ENCODE results near the gene SEL1L3. TPM values are rescaled to one million over a fixed set of nuclear protein-coding genes. Genes with fewer than 3 reads are reported as not detected.

Gene SEL1L3
- polyA plus RNA-seq, 2 donors: 0.71 to 2.3 TPM

DNA sequence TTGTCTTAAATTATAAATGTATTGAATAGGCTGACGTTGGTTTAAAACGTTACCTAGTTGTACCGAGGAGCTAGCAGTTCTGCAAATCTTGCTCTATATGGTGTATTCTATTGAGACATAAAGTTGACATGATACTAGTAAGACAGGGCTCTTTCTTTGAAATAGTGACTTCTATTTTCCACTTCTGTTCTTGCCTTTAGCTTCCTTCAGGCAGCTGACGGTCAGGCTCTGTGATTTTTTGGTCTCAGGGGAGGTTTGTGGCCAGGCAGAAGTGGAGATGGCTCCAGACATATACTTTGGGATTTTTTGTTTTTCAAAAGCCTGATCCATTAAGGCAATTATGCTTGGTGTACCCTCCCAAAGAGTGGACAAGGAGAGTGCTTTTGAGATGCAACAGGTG, 111.9 kb downstream of the SEL1L3 start:
- no peaks in the 10 kb centered on the region for H3K36me3 ChIP-seq (ENCODE audit: control insufficient read depth in 2 of 2, insufficient read depth in 2 of 2, low read length in 1 of 2)
- no peak overlapping the region for H3K4me3 ChIP-seq (ENCODE audit: low read depth in 1 of 2, low read length in 2 of 2)
- WGBS, 2 donors: 88 to 90% methylated on average over 4 of the region's 4 CpGs
- H3K27ac ChIP-seq (ENCODE audit: low read depth in 2 of 2, low read length in 1 of 2): no peak overlapping the region
- no peaks in the 10 kb centered on the region for H3K27me3 ChIP-seq (ENCODE audit: control insufficient read depth in 1 of 2, insufficient read depth in 2 of 2, low read length in 2 of 2)
- no peaks in the 10 kb centered on the region for H3K9me3 ChIP-seq (ENCODE audit: control insufficient read depth in 2 of 2, insufficient read depth in 1 of 2, low read depth in 1 of 2, low read length in 1 of 2)
- no peaks in the 10 kb centered on the region for H3K4me1 ChIP-seq (ENCODE audit: control insufficient read depth in 2 of 2, insufficient read depth in 2 of 2, low read length in 1 of 2)

GRCh38 chr4:25749150-25749794, 113.5 kb downstream of the SEL1L3 start:
- no peaks in the 10 kb centered on the region for H3K4me1 ChIP-seq (ENCODE audit: control insufficient read depth in 2 of 2, insufficient read depth in 2 of 2, low read length in 1 of 2)
- H3K27ac ChIP-seq (ENCODE audit: low read depth in 2 of 2, low read length in 1 of 2): no peak overlapping the region
- H3K4me3 ChIP-seq (ENCODE audit: low read depth in 1 of 2, low read length in 2 of 2): no peak overlapping the region
- no peaks in the 10 kb centered on the region for H3K36me3 ChIP-seq (ENCODE audit: control insufficient read depth in 2 of 2, insufficient read depth in 2 of 2, low read length in 1 of 2)
- H3K9me3 ChIP-seq (ENCODE audit: control insufficient read depth in 2 of 2, insufficient read depth in 1 of 2, low read depth in 1 of 2, low read length in 1 of 2): no peaks in the 10 kb centered on the region
- 68 to 83% methylated on average over 5 of the region's 5 CpGs for WGBS, 2 donors
- no peaks in the 10 kb centered on the region for H3K27me3 ChIP-seq (ENCODE audit: control insufficient read depth in 1 of 2, insufficient read depth in 2 of 2, low read length in 2 of 2)

- Histone ChIP-seq H3K27ac (ENCODE audit: low read depth in 2 of 2, low read length in 1 of 2) (no peak overlapping the region), H3K9me3 (ENCODE audit: control insufficient read depth in 2 of 2, insufficient read depth in 1 of 2, low read depth in 1 of 2, low read length in 1 of 2) (no peaks in the 10 kb centered on the region), H3K4me3 (ENCODE audit: low read depth in 1 of 2, low read length in 2 of 2) (no peak overlapping the region), H3K4me1 (ENCODE audit: control insufficient read depth in 2 of 2, insufficient read depth in 2 of 2, low read length in 1 of 2) (no peaks in the 10 kb centered on the region), H3K36me3 (ENCODE audit: control insufficient read depth in 2 of 2, insufficient read depth in 2 of 2, low read length in 1 of 2) (no peaks in the 10 kb centered on the region), H3K27me3 (ENCODE audit: control insufficient read depth in 1 of 2, insufficient read depth in 2 of 2, low read length in 2 of 2) (no peaks in the 10 kb centered on the region)
- WGBS, 2 donors: 77 to 88% methylated on average over 3 of the region's 3 CpGs
Observed at GRCh38 chr4:25743971-25744370, 118.8 kb downstream of the SEL1L3 start.

DNA sequence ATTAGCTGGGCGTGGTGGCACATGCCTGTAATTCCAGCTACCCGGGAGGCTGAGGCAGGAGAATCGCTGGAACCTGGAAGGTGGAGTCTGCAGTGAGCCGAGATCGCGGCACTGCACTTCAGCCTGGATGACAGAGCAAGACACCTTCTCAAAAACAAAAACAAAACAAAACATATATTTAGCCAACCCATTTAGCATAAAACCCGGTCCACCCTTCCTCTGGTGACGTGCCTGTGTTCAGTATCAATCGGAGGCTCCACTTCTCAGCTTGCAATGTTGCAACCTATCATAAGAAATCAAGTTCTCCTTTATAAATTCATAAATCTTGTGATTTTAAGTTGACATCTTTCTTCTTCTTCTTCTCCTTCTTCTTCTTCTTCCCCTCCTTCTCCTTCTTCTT, 133.2 kb downstream of the SEL1L3 start:
- WGBS, 2 donors: 92 to 95% methylated on average over 9 of the region's 9 CpGs
- Histone ChIP-seq H3K27ac (ENCODE audit: low read depth in 2 of 2, low read length in 1 of 2) (no peak overlapping the region), H3K9me3 (ENCODE audit: control insufficient read depth in 2 of 2, insufficient read depth in 1 of 2, low read depth in 1 of 2, low read length in 1 of 2) (no peaks in the 10 kb centered on the region), H3K27me3 (ENCODE audit: control insufficient read depth in 1 of 2, insufficient read depth in 2 of 2, low read length in 2 of 2) (no peaks in the 10 kb centered on the region), H3K4me3 (ENCODE audit: low read depth in 1 of 2, low read length in 2 of 2) (no peak overlapping the region), H3K4me1 (ENCODE audit: control insufficient read depth in 2 of 2, insufficient read depth in 2 of 2, low read length in 1 of 2) (no peaks in the 10 kb centered on the region), H3K36me3 (ENCODE audit: control insufficient read depth in 2 of 2, insufficient read depth in 2 of 2, low read length in 1 of 2) (no peaks in the 10 kb centered on the region)

- H3K4me1 ChIP-seq (ENCODE audit: control insufficient read depth in 2 of 2, insufficient read depth in 2 of 2, low read length in 1 of 2): no peaks in the 10 kb centered on the region
- no peaks in the 10 kb centered on the region for H3K27me3 ChIP-seq (ENCODE audit: control insufficient read depth in 1 of 2, insufficient read depth in 2 of 2, low read length in 2 of 2)
- WGBS, 2 donors: 49 to 52% methylated on average over 3 of the region's 3 CpGs
- H3K36me3 ChIP-seq (ENCODE audit: control insufficient read depth in 2 of 2, insufficient read depth in 2 of 2, low read length in 1 of 2): no peaks in the 10 kb centered on the region
- no peak overlapping the region for H3K4me3 ChIP-seq (ENCODE audit: low read depth in 1 of 2, low read length in 2 of 2)
- H3K9me3 ChIP-seq (ENCODE audit: control insufficient read depth in 2 of 2, insufficient read depth in 1 of 2, low read depth in 1 of 2, low read length in 1 of 2): no peaks in the 10 kb centered on the region
- H3K27ac ChIP-seq (ENCODE audit: low read depth in 2 of 2, low read length in 1 of 2): no peak overlapping the region
Observed at GRCh38 chr4:25728886-25729285, 133.9 kb downstream of the SEL1L3 start.

GRCh38 chr4:25727711-25728493, 134.9 kb downstream of the SEL1L3 start:
- 86 to 88% methylated on average over 9 of the region's 9 CpGs for WGBS, 2 donors
- no peak overlapping the region for H3K27ac ChIP-seq (ENCODE audit: low read depth in 2 of 2, low read length in 1 of 2)
- H3K9me3 ChIP-seq (ENCODE audit: control insufficient read depth in 2 of 2, insufficient read depth in 1 of 2, low read depth in 1 of 2, low read length in 1 of 2): no peaks in the 10 kb centered on the region
- H3K36me3 ChIP-seq (ENCODE audit: control insufficient read depth in 2 of 2, insufficient read depth in 2 of 2, low read length in 1 of 2): no peaks in the 10 kb centered on the region
- no peak overlapping the region for H3K4me3 ChIP-seq (ENCODE audit: low read depth in 1 of 2, low read length in 2 of 2)
- H3K27me3 ChIP-seq (ENCODE audit: control insufficient read depth in 1 of 2, insufficient read depth in 2 of 2, low read length in 2 of 2): no peaks in the 10 kb centered on the region
- H3K4me1 ChIP-seq (ENCODE audit: control insufficient read depth in 2 of 2, insufficient read depth in 2 of 2, low read length in 1 of 2): no peaks in the 10 kb centered on the region

DNA sequence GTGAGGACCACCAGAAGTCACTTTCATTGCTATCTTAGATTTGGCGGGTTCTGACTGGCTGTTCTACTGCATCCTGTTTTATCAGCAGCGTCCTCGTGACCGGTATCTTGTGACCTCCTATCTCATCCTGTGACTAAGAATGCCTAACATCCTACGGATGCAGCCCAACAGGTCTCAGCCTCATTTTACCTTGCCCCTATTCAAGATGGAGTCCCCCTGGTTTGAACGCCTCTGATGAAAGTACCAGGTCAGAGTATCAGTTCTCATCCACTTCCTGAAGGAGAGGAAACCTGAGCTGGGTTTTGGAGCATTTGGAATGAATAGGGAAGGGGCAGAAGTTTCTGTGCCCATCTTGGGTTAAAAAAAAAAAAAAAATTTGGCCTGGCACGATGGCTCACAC, 136.9 kb downstream of the SEL1L3 start:
- H3K9me3 ChIP-seq (ENCODE audit: control insufficient read depth in 2 of 2, insufficient read depth in 1 of 2, low read depth in 1 of 2, low read length in 1 of 2): no peaks in the 10 kb centered on the region
- H3K4me1 ChIP-seq (ENCODE audit: control insufficient read depth in 2 of 2, insufficient read depth in 2 of 2, low read length in 1 of 2): no peaks in the 10 kb centered on the region
- no peak overlapping the region for H3K27ac ChIP-seq (ENCODE audit: low read depth in 2 of 2, low read length in 1 of 2)
- H3K36me3 ChIP-seq (ENCODE audit: control insufficient read depth in 2 of 2, insufficient read depth in 2 of 2, low read length in 1 of 2): no peaks in the 10 kb centered on the region
- H3K4me3 ChIP-seq (ENCODE audit: low read depth in 1 of 2, low read length in 2 of 2): no peak overlapping the region
- no peaks in the 10 kb centered on the region for H3K27me3 ChIP-seq (ENCODE audit: control insufficient read depth in 1 of 2, insufficient read depth in 2 of 2, low read length in 2 of 2)
- WGBS, 2 donors: 77 to 79% methylated on average over 7 of the region's 7 CpGs

DNA sequence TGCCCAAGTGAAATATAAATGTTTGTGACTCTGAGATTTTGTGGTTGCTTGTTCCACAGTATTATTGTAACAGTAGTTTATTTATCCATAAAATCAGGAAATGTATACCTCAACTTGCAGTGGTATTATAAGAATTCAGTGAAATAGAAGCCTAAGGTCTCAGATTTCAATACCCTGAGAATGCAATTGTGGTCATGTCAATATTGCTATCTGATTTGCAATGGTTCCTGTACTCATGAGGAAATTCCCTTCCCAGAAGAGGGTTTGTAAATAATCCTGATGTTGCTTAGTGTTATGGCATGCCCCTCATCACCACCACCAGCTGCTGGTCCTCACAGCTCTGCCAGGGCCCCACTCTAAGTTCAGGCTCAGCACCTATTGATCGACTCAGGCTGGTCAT, 139.4 kb downstream of the SEL1L3 start:
- no peaks in the 10 kb centered on the region for H3K9me3 ChIP-seq (ENCODE audit: control insufficient read depth in 2 of 2, insufficient read depth in 1 of 2, low read depth in 1 of 2, low read length in 1 of 2)
- H3K27ac ChIP-seq (ENCODE audit: low read depth in 2 of 2, low read length in 1 of 2): no peak overlapping the region
- H3K4me3 ChIP-seq (ENCODE audit: low read depth in 1 of 2, low read length in 2 of 2): no peak overlapping the region
- H3K27me3 ChIP-seq (ENCODE audit: control insufficient read depth in 1 of 2, insufficient read depth in 2 of 2, low read length in 2 of 2): no peaks in the 10 kb centered on the region
- 78 to 86% methylated on average over 1 of the region's 1 CpG for WGBS, 2 donors
- no peaks in the 10 kb centered on the region for H3K4me1 ChIP-seq (ENCODE audit: control insufficient read depth in 2 of 2, insufficient read depth in 2 of 2, low read length in 1 of 2)
- no peaks in the 10 kb centered on the region for H3K36me3 ChIP-seq (ENCODE audit: control insufficient read depth in 2 of 2, insufficient read depth in 2 of 2, low read length in 1 of 2)

GRCh38 chr4:25722964-25723363, 139.8 kb downstream of the SEL1L3 start:
- 49 to 75% methylated on average over 3 of the region's 3 CpGs for WGBS, 2 donors
- no peak overlapping the region for H3K4me3 ChIP-seq (ENCODE audit: low read depth in 1 of 2, low read length in 2 of 2)
- no peaks in the 10 kb centered on the region for H3K27me3 ChIP-seq (ENCODE audit: control insufficient read depth in 1 of 2, insufficient read depth in 2 of 2, low read length in 2 of 2)

DNA sequence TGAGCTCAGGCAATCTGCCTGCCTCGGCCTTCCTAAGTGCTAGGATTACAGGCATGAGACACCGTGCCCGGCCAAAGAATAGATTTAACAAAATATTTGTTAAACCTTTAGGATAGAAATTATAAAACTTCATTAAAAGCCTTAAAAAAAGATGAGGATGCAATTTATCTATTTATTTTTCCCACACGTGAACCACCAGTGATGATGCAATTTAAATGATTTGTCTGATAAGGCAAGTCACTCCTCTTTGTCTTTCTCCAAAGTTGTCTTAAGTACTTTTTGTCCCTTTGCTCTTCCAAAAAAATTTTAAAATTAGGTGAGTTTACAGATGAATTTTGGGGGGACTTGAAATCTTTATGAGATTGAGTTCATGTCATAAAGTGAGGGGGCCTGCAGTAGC, 149.0 kb downstream of the SEL1L3 start:
- Histone ChIP-seq H3K4me3 (ENCODE audit: low read depth in 1 of 2, low read length in 2 of 2) (no peak overlapping the region), H3K9me3 (ENCODE audit: control insufficient read depth in 2 of 2, insufficient read depth in 1 of 2, low read depth in 1 of 2, low read length in 1 of 2) (no peaks in the 10 kb centered on the region), H3K4me1 (ENCODE audit: control insufficient read depth in 2 of 2, insufficient read depth in 2 of 2, low read length in 1 of 2) (no peaks in the 10 kb centered on the region), H3K27ac (ENCODE audit: low read depth in 2 of 2, low read length in 1 of 2) (no peak overlapping the region), H3K27me3 (ENCODE audit: control insufficient read depth in 1 of 2, insufficient read depth in 2 of 2, low read length in 2 of 2) (no peaks in the 10 kb centered on the region), H3K36me3 (ENCODE audit: control insufficient read depth in 2 of 2, insufficient read depth in 2 of 2, low read length in 1 of 2) (no peaks in the 10 kb centered on the region)
- WGBS, 2 donors: 93 to 94% methylated on average over 4 of the region's 4 CpGs

More at GRCh38 chr4:25722964-25723363, 139.8 kb downstream of the SEL1L3 start:
- H3K27ac ChIP-seq (ENCODE audit: low read depth in 2 of 2, low read length in 1 of 2): no peak overlapping the region
- H3K4me1 ChIP-seq (ENCODE audit: control insufficient read depth in 2 of 2, insufficient read depth in 2 of 2, low read length in 1 of 2): no peaks in the 10 kb centered on the region
- H3K36me3 ChIP-seq (ENCODE audit: control insufficient read depth in 2 of 2, insufficient read depth in 2 of 2, low read length in 1 of 2): no peaks in the 10 kb centered on the region
- no peaks in the 10 kb centered on the region for H3K9me3 ChIP-seq (ENCODE audit: control insufficient read depth in 2 of 2, insufficient read depth in 1 of 2, low read depth in 1 of 2, low read length in 1 of 2)

All from esophagus (tissue), 2 donors.